Caco-2 (cell line): ENCODE results near the gene ERC1. TPM values are rescaled to one million over a fixed set of nuclear protein-coding genes. Genes with fewer than 3 reads are reported as not detected.

ENCODE experiments used
- BruUV-seq: library from RNA; stranded (reverse); fragments of 400-500 nt; replicated peaks from 2 replicates; lab custom pipeline; 2021; lab: Mats Ljungman, UMichigan
- CTCF ChIA-PET: fragments of 300-600 bp; sonication (Branson Sonifier 250); formaldehyde crosslinking; loops from one replicate; lab custom pipeline; 2022; ENCODE audit warnings: antibody characterized with exemption; lab: Charles Lee
- POLR2A ChIA-PET: fragments of 300-600 bp; sonication (Branson Sonifier 250); formaldehyde crosslinking; loops from one replicate; lab custom pipeline; 2022; ENCODE audit warnings: antibody characterized with exemption; lab: Charles Lee
- DNase-seq, 2 experiments: peaks; one replicate each; pipeline versions ENCODE4 v3.0.0 to v3.0.0-alpha.2; 2020 to 2022
- H3K27me3 ChIP-seq: replicated peaks from 2 replicates; pipeline ENCODE4 v1.6.0; 2011; ENCODE audit warnings: low read length; ENCODE audit not compliant: control insufficient read depth, insufficient read depth
- H3K36me3 ChIP-seq: 2 replicates; pipeline ENCODE4 v1.5.1; 2011; ENCODE audit warnings: low read length; ENCODE audit not compliant: control insufficient read depth, insufficient read depth
- H3K4me1 ChIP-seq: fragments of 250-450 bp; sonication (Bioruptor Pico); 2 replicates; pipeline ENCODE4 v1.5.1; 2020; ENCODE audit warnings: mild to moderate bottlenecking
- H3K4me3 ChIP-seq: 2 replicates; pipeline ENCODE4 v1.5.1; 2011; ENCODE audit warnings: low read depth, mild to moderate bottlenecking, control low read depth, low read length
- H3K9me3 ChIP-seq: fragments of 250-450 bp; sonication (Bioruptor Pico); 2 replicates; pipeline ENCODE4 v1.5.1; 2020; ENCODE audit warnings: mild to moderate bottlenecking, moderate library complexity
- H3K27ac Mint-ChIP-seq: one replicate; pipeline ENCODE4 v1.8.0; 2022; ENCODE audit warnings: mixed read lengths; ENCODE audit not compliant: unreplicated experiment
- H3K27me3 Mint-ChIP-seq: one replicate; pipeline ENCODE4 v1.8.0; 2022; ENCODE audit warnings: mixed read lengths; ENCODE audit not compliant: insufficient read depth, unreplicated experiment
- H3K36me3 Mint-ChIP-seq: one replicate; pipeline ENCODE4 v1.8.0; 2022; ENCODE audit warnings: mild to moderate bottlenecking, mixed read lengths; ENCODE audit not compliant: insufficient read depth, unreplicated experiment
- H3K4me1 Mint-ChIP-seq: one replicate; pipeline ENCODE4 v1.8.0; 2022; ENCODE audit warnings: low read depth, mixed read lengths; ENCODE audit not compliant: unreplicated experiment
- H3K4me3 Mint-ChIP-seq: one replicate; pipeline ENCODE4 v1.8.0; 2022; ENCODE audit warnings: mild to moderate bottlenecking, moderate library complexity, mixed read lengths; ENCODE audit not compliant: unreplicated experiment
- H3K9me3 Mint-ChIP-seq: one replicate; pipeline ENCODE4 v1.8.0; 2022; ENCODE audit warnings: mixed read lengths; ENCODE audit not compliant: unreplicated experiment
- intact Hi-C: fragments of 100-400 bp; cut with micrococcal nuclease; formaldehyde crosslinking; loops from one replicate; pipeline ENCODE4 v1.10.0; 2022; ENCODE audit not compliant: unreplicated experiment
- total RNA-seq: library from RNA; stranded (reverse); gene quantifications from 2 replicates; pipeline ENCODE4 v1.2.3, GENCODE V29; 2022
- TF ChIP-seq, protein P1 (sequence below), 2 experiments: fragments of 200-600 bp in 1 of 2; IDR thresholded peaks; 1 replicate in 1 of 2; 2 replicates in 1 of 2; pipeline versions ENCODE4 v1.5.1 to v1.8.0; 2011 to 2022; ENCODE audit warnings: antibody characterized with exemption in 1 of 2, control low read depth in 1 of 2, inconsistent platforms in 1 of 2, low read depth in 1 of 2, low read length in 1 of 2, mild to moderate bottlenecking in 1 of 2, moderate library complexity in 1 of 2; ENCODE audit not compliant: insufficient read depth in 1 of 2, severe bottlenecking in 1 of 2, unreplicated experiment in 1 of 2

The ERC1 gene
- total RNA-seq, 1 experiment from 2014 or later: 88.4 TPM

DNA sequence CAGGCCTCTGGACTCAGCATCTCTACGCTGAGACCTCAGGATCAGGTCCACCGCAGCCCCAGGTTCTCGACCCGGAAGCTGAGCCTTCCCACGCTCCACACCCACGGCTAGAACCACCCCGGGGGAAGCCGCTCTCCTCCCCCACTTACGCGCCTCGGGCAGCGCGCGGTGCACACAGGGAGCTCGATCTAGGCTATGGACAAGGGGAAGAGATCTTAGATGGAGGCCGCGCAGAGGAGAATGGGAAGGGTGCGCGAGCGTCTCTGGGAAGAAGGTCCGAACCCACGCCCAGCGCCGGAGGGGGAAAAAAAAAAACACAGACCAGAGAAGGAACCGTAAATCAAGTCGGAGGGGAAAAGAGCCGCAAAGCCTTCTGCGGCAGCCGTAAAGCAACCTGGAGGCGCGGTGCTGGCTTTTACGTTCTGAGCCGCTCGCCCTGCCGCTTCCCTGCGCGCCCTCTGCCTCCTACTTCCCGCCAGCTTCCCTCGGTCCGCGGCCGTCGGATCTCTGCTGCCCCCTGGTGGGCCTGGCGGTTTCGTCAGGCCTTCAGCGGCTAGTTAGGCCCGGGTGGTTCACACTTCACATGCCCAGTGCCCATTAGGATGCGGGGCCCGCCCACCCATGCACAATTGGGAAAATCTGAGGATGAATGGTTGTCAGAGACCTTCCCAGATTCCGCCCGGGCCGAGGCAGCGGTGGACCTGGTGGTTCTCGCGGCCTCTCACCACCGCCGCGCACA is 41.4 kb upstream of the ERC1 start, which contains the start of gene RAD52:
TSS of gene RAD52 (minus strand) at position 242 of the 739 bp plus-strand sequence. CDS start 16,636 bp downstream, outside the sequence.
- H3K9me3 ChIP-seq: no peaks in the 10 kb centered on the region
- peaks cover 27% of the 10 kb centered on the region for H3K4me1 ChIP-seq
- H3K9me3 Mint-ChIP-seq: no peaks in the 10 kb centered on the region
- peak within 1 kb of the TSS; percentile 99 for H3K27ac Mint-ChIP-seq
- H3K4me3 Mint-ChIP-seq: peak within 1 kb of the TSS; percentile 98
- DNase-seq: peak; percentile 99 to 100
- POLR2A ChIA-PET: interaction anchor here (0.6 to 1.7 kb wide), 9 partner anchors 11 to 586 kb away, joined by 3 to 19 read pairs (median 4); partner anchors contain the start of gene ERC1
- H3K27me3 ChIP-seq: no peaks in the 10 kb centered on the region
- H3K4me1 Mint-ChIP-seq: peaks cover 32% of the 10 kb centered on the region
- TF ChIP-seq, protein P1, sequence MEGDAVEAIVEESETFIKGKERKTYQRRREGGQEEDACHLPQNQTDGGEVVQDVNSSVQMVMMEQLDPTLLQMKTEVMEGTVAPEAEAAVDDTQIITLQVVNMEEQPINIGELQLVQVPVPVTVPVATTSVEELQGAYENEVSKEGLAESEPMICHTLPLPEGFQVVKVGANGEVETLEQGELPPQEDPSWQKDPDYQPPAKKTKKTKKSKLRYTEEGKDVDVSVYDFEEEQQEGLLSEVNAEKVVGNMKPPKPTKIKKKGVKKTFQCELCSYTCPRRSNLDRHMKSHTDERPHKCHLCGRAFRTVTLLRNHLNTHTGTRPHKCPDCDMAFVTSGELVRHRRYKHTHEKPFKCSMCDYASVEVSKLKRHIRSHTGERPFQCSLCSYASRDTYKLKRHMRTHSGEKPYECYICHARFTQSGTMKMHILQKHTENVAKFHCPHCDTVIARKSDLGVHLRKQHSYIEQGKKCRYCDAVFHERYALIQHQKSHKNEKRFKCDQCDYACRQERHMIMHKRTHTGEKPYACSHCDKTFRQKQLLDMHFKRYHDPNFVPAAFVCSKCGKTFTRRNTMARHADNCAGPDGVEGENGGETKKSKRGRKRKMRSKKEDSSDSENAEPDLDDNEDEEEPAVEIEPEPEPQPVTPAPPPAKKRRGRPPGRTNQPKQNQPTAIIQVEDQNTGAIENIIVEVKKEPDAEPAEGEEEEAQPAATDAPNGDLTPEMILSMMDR (IDR thresholded peaks at IDR 0.05; ENCODE audit: insufficient read depth in 1 of 2, low read depth in 1 of 2, low read length in 1 of 2, severe bottlenecking in 1 of 2, unreplicated experiment in 1 of 2): peak; percentile 97 to 99
- BruUV-seq: TSS peak; percentile 83
- H3K27me3 Mint-ChIP-seq: no peaks in the 10 kb centered on the region
- H3K4me3 ChIP-seq: peak within 1 kb of the TSS; percentile 69
- peaks cover 44% of the 10 kb centered on the region for H3K36me3 Mint-ChIP-seq
- intact Hi-C loops: loop anchor here (1.0 to 5.0 kb wide), 7 partner anchors 19 to 633 kb away; no protein-coding TSS in a partner anchor
- CTCF ChIA-PET: interaction anchor here (0.5 to 3.8 kb wide), 31 partner anchors 13 to 703 kb away, joined by 3 to 71 read pairs (median 4); partner anchors contain the start of genes CCDC77, ERC1 and WNK1
- H3K36me3 ChIP-seq: no peaks in the 10 kb centered on the region; the same call in 1 of the 2 replicates

DNA sequence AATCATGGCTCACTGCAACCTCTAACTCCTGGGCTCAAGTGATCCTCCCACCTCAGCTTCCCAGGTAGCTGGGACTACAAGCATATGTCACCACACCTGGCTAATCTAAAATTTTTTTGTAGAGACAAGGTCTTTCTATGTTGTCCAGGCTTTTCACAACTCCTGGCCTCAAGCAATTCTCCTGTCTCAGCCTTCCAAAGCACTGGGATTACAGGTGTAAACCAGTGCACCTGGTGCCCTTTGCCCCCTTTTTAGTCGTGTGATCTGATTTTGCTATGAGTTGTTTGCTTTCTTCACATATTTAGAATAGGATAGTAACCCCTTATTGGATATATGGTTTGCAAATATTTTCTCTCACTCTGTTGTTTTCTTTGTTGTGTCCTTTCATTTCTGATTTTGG is 39.8 kb upstream of the ERC1 start:
- H3K27me3 Mint-ChIP-seq: no peaks in the 10 kb centered on the region
- H3K9me3 Mint-ChIP-seq: no peaks in the 10 kb centered on the region
- POLR2A ChIA-PET: interaction anchor here (1.5 kb wide), 1 partner anchor 41 kb away, joined by 4 read pairs; no protein-coding TSS in a partner anchor
- Histone ChIP-seq H3K4me3 (no peak overlapping the region), H3K9me3 (no peaks in the 10 kb centered on the region), H3K27me3 (no peaks in the 10 kb centered on the region), H3K36me3 (no peaks in the 10 kb centered on the region; the same call in 1 of the 2 replicates), H3K4me1 (peaks cover 27% of the 10 kb centered on the region)
- intact Hi-C loops: loop anchor here (1.0 to 5.0 kb wide), 3 partner anchors 18 to 319 kb away; no protein-coding TSS in a partner anchor
- peak overlapping the region; percentile 77 for H3K27ac Mint-ChIP-seq
- peaks cover 33% of the 10 kb centered on the region for H3K36me3 Mint-ChIP-seq
- no TSS peak for BruUV-seq
- H3K4me3 Mint-ChIP-seq: peak overlapping the region; percentile 1
- TF ChIP-seq, protein P1 (IDR thresholded peaks at IDR 0.05; ENCODE audit: insufficient read depth in 1 of 2, low read depth in 1 of 2, low read length in 1 of 2, severe bottlenecking in 1 of 2, unreplicated experiment in 1 of 2): no peak
- DNase-seq: peak; percentile 89 to 90
- CTCF ChIA-PET: interaction anchor here (1.0 to 3.8 kb wide), 4 partner anchors 16 to 381 kb away, joined by 3 to 71 read pairs (median 4); no protein-coding TSS in a partner anchor
- H3K4me1 Mint-ChIP-seq: peaks cover 26% of the 10 kb centered on the region

DNA sequence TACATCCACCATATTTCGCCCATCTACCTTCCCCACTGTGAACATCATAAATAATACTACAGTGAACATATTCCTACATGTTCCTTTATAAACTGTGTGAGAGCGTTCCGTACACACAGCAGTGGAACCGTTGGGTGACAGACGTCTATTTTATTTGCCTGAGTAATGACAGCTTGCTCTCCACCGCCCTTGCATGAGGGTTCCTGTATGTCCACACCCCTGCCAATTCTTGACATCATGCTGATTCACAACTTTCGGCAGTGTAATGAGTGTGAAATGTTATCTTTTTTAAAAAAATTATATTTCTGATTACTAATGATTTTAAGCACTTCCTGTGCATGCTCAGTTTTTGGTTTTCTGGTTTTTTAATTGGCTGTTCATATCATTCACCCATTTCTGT is 37.2 kb upstream of the ERC1 start:
- intact Hi-C loops: loop anchor here (5.0 kb wide), 1 partner anchor 139 kb away; no protein-coding TSS in a partner anchor
- CTCF ChIA-PET: no interaction called here
- Histone ChIP-seq H3K4me3 (no peak overlapping the region), H3K27me3 (no peaks in the 10 kb centered on the region), H3K9me3 (no peaks in the 10 kb centered on the region), H3K4me1 (peaks cover 18% of the 10 kb centered on the region), H3K36me3 (no peaks in the 10 kb centered on the region; the same call in 1 of the 2 replicates)
- Mint-ChIP-seq H3K9me3 (no peaks in the 10 kb centered on the region), H3K36me3 (peaks cover 20% of the 10 kb centered on the region), H3K4me3 (no peak overlapping the region), H3K4me1 (peaks cover 12% of the 10 kb centered on the region), H3K27ac (peak overlapping the region; percentile 14), H3K27me3 (no peaks in the 10 kb centered on the region)
- POLR2A ChIA-PET: no interaction called here
- TF ChIP-seq, protein P1 (IDR thresholded peaks at IDR 0.05; ENCODE audit: insufficient read depth in 1 of 2, low read depth in 1 of 2, low read length in 1 of 2, severe bottlenecking in 1 of 2, unreplicated experiment in 1 of 2): no peak
- BruUV-seq: no TSS peak
- no peak for DNase-seq
